Measurements from ENCODE around the gene RNF151. TPM values are rescaled to one million over a fixed set of nuclear protein-coding genes. Genes with fewer than 3 reads are reported as not detected.
A peak's percentile ranks its signal among the peaks of the same experiment; 100 is the strongest.

RNF151 gene
- total and polyA plus RNA-seq, 2 of the 13 experiments (the other 11 are each of a cell fraction or from before 2014, with no cell fraction given) = not detected

DNA sequence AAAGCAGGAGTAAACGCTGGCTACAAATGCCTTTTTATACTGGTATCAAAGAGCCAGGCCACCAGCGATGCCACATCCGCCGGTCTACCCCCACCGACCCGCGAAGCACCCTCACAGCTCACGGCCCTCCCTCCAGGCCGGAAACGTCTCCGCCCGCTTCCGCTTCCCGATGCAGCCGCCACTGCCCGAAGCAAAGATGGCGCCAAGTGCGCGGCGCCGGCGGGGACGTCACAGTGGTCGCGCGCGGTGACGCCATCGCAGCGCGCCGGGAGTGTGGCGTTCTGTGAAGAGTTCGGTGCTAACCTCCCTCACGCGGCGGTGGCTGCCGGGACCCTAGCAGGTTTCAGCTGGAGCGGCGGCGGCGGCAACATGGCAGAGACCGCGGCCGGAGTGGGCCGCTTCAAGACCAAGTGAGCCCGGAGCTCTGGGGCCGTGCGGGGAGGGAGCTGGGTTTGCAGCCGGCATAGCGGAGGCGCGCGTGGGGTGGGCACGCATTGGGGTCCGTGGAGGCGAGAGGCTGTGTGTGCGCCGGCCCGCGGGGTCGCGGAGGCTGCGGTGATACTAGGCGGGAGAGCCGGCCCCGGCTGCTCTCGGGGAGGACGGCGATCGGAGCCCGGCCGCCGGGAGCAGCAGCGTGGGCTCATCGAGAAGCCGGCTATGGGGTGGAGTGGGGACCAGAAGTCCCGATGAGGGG lies 5.3 kb downstream of the RNF151 start, which contains the start of gene TBL3 (continued):
- TF ChIP-seq, protein P1, sequence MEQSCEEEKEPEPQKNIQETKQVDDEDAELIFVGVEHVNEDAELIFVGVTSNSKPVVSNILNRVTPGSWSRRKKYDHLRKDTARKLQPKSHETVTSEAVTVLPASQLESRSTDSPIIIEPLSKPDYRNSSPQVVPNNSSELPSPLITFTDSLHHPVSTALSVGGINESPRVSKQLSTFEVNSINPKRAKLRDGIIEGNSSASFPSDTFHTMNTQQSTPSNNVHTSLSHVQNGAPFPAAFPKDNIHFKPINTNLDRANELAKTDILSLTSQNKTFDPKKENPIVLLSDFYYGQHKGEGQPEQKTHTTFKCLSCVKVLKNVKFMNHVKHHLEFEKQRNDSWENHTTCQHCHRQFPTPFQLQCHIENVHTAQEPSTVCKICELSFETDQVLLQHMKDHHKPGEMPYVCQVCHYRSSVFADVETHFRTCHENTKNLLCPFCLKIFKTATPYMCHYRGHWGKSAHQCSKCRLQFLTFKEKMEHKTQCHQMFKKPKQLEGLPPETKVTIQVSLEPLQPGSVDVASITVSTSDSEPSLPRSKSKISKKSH (CRISPR knock-in tag; IDR thresholded peaks at IDR 0.05; ENCODE audit: borderline replicate concordance) = peak; percentile 68; the same call in 1 of the 2 replicates
- TF ChIP-seq ZNF674 (CRISPR knock-in tag; IDR thresholded peaks at IDR 0.05; ENCODE audit: low read depth) (no peak), GZF1 (CRISPR knock-in tag; IDR thresholded peaks at IDR 0.05) (no peak), PCBP1 (IDR thresholded peaks at IDR 0.05; ENCODE audit: borderline replicate concordance, low read depth, low read length) (no peak), NFE2L2 (IDR thresholded peaks at IDR 0.05; ENCODE audit: low read length) (no peak), KDM1A (CRISPR knock-in tag; IDR thresholded peaks at IDR 0.05) (peak; percentile 53; the same call in 1 of the 2 replicates), SOX6 (IDR thresholded peaks at IDR 0.05) (no peak), SOX6 (CRISPR knock-in tag; IDR thresholded peaks at IDR 0.05) (peak; percentile 84), GLI4 (CRISPR knock-in tag; IDR thresholded peaks at IDR 0.05; ENCODE audit: borderline replicate concordance) (0 out of 2 replicates have a peak, but pooled peaks have one; percentile 94), SALL2 (CRISPR knock-in tag; IDR thresholded peaks at IDR 0.05) (peak; percentile 91), FOXJ3 (CRISPR knock-in tag; IDR thresholded peaks at IDR 0.05; ENCODE audit: borderline replicate concordance) (peak; percentile 44; the same call in 1 of the 2 replicates), ZNF264 (CRISPR knock-in tag; IDR thresholded peaks at IDR 0.05) (0 out of 2 replicates have a peak, but pooled peaks have one; percentile 47), ATF7 (IDR thresholded peaks at IDR 0.05) (peak; percentile 46; the same call in 1 of the 2 replicates), ATF7 (CRISPR knock-in tag; IDR thresholded peaks at IDR 0.05) (no peak), BRD4 (CRISPR knock-in tag; IDR thresholded peaks at IDR 0.05) (peak; percentile 85), PLRG1 (conservative IDR thresholded peaks at IDR 0.05) (no peak), KDM2A (CRISPR knock-in tag; IDR thresholded peaks at IDR 0.05; ENCODE audit: borderline replicate concordance, low read depth) (peak; percentile 99), RBM39 (IDR thresholded peaks at IDR 0.05; ENCODE audit: low read depth, low read length, poor library complexity, severe bottlenecking) (peak; percentile 79), ZNF333 (CRISPR knock-in tag; IDR thresholded peaks at IDR 0.05; ENCODE audit: borderline replicate concordance) (peak; percentile 83; the same call in 1 of the 2 replicates), ZNF12 (CRISPR knock-in tag; IDR thresholded peaks at IDR 0.05) (no peak), ZFP36L2 (CRISPR knock-in tag; IDR thresholded peaks at IDR 0.05) (no peak), IKZF4 (CRISPR knock-in tag; IDR thresholded peaks at IDR 0.05; ENCODE audit: borderline replicate concordance, low read depth, not compliant biosample characterization) (peak; percentile 61)
- TF ChIP-seq, protein P2, sequence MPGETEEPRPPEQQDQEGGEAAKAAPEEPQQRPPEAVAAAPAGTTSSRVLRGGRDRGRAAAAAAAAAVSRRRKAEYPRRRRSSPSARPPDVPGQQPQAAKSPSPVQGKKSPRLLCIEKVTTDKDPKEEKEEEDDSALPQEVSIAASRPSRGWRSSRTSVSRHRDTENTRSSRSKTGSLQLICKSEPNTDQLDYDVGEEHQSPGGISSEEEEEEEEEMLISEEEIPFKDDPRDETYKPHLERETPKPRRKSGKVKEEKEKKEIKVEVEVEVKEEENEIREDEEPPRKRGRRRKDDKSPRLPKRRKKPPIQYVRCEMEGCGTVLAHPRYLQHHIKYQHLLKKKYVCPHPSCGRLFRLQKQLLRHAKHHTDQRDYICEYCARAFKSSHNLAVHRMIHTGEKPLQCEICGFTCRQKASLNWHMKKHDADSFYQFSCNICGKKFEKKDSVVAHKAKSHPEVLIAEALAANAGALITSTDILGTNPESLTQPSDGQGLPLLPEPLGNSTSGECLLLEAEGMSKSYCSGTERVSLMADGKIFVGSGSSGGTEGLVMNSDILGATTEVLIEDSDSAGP (CRISPR knock-in tag; IDR thresholded peaks at IDR 0.05; ENCODE audit: borderline replicate concordance) = peak; percentile 95
- TF ChIP-seq, protein P3, sequence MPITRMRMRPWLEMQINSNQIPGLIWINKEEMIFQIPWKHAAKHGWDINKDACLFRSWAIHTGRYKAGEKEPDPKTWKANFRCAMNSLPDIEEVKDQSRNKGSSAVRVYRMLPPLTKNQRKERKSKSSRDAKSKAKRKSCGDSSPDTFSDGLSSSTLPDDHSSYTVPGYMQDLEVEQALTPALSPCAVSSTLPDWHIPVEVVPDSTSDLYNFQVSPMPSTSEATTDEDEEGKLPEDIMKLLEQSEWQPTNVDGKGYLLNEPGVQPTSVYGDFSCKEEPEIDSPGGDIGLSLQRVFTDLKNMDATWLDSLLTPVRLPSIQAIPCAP (CRISPR knock-in tag; IDR thresholded peaks at IDR 0.05; ENCODE audit: low read depth) = no peak
- TF ChIP-seq, protein P4, sequence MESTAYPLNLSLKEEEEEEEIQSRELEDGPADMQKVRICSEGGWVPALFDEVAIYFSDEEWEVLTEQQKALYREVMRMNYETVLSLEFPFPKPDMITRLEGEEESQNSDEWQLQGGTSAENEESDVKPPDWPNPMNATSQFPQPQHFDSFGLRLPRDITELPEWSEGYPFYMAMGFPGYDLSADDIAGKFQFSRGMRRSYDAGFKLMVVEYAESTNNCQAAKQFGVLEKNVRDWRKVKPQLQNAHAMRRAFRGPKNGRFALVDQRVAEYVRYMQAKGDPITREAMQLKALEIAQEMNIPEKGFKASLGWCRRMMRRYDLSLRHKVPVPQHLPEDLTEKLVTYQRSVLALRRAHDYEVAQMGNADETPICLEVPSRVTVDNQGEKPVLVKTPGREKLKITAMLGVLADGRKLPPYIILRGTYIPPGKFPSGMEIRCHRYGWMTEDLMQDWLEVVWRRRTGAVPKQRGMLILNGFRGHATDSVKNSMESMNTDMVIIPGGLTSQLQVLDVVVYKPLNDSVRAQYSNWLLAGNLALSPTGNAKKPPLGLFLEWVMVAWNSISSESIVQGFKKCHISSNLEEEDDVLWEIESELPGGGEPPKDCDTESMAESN (CRISPR knock-in tag; conservative IDR thresholded peaks at IDR 0.05) = peak; percentile 98

All from HepG2 (cell line).